Fibroblast of skin of right biceps (primary cell): Measurements from ENCODE around the gene DDX20.
A peak's percentile ranks its signal among the peaks of the same experiment; 100 is the strongest.

Source experiments
- DNase-seq: peaks from one replicate; pipeline ENCODE4 v3.0.0-alpha.2; 2013

Gene DDX20

DNA sequence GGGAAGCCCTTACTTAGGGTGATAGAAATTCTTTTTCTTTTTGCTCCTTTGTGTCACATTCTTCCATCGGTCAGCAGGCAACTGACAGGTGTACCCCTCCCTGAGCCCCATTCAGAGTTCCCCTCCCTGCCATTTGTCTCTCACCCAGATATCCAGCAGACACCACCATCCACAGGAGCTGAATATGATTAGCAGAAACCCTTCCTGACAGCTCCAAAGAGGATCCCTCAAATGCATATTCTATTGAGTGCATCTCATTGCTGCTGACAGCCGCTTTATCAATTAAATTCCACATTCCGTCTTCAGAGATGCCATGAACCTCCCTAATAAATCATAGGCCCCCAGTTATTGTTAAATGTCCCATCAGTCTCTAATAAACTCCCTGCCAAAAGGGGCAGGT, 6.1 kb upstream of the DDX20 start:
- no peak for DNase-seq

DNA sequence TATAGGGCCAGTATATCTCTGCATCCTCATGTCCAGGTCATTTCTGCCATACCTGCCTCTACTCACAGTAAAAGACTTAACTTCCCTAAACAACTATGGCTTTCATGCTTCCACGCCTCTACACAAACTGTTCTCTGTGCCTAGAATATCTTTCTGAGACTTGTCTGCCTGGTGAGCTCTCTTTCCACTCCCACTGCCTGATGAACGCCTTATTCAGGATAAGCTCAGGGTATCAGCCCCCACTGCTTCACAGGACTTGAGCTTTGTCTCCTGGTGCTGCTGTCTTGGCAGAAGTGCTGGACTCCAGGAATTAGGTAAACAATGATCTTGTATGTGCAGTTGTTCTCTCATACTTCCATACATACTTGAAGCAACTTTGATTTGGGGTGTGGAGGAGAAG, 4.8 kb upstream of the DDX20 start:
- DNase-seq, result no peak

DNA sequence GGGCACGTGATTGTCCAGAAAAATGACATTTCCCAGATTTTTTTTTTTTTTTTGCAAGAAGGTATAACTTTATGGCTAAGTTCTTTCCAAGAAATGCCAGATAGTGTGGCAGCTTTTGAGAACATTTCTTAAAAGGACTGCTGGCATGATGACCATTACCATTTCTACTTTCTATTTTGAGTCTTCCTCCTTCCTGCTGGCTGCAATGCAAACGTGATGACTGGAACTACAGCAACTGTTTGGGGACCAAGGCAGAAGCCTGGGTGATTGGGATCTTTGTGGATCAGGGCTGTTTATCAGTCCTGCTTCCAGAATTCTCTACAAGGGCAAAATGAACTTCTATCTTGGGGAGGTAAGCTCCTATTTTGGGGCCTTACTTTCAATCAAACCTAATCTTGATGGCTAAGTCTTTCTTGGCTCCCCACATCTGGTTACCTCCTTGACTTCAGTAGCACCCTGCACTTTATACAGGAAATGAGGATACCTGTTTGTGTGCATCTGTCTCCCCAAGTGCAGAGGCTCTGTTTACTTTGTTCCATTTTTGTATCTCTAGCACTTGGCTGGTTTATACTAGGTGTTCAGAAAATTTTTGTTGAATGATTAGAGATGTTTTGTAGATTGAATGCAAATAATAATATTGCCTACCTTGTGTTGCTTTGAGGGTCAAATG, 3.7 kb upstream of the DDX20 start:
- no peak for DNase-seq

DNA sequence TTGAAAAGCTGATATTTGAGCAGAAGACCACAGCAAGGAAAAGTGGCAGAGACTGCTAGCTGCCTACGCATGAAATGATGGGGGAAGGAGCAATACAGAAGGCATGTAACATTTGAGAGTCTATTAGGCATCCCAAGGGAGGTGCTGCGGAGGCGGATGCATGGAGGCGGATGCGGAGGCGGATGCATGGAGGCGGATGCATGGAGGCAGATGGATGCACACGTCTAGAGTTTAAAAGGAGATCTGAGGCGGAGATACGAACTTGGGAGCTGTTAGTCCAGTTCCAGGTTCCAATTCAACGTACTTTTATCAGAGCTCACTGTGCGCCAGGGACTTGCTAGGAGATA, 744 bp upstream of the DDX20 start:
- DNase-seq, result peak; percentile 76

DNA sequence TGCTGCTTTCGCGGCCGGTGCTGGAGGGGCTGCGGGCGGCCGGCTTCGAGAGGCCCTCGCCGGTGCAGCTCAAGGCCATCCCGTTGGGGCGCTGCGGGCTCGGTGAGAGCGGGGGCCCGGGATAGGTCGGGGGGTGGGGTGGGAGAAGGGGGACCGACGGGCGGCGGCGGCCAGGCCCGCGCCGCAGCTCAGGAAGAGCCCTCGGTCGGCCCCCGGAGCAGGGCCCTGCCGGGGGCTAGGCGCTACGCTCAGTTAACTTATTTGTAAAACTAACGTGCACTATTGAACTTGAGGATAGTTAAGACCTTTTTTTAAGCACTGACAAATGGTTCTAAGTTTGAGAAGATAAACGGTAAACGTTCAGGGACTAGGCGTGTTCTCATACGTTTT, 418 bp downstream of the DDX20 start:
- DNase-seq, result no peak

DNA sequence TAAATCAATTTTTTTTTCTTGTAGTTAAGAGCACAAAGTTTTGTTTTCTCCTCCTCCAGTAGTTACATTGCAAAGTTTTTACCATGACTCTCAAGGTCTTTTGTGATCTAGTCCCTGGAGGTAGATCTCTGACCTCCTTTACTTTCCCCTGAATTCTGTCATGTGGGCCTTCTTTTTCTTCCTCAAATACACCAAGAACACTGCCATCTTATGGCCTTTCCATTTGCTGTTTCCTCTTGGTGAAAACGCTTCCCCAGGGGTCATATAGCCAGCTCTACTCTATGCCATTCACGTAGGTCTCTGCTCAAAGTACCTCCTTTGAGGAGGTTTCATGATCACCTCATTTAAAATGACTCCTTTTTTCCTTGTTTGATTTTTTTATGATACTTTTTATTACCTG, 2.7 kb downstream of the DDX20 start:
- DNase-seq, result no peak

DNA sequence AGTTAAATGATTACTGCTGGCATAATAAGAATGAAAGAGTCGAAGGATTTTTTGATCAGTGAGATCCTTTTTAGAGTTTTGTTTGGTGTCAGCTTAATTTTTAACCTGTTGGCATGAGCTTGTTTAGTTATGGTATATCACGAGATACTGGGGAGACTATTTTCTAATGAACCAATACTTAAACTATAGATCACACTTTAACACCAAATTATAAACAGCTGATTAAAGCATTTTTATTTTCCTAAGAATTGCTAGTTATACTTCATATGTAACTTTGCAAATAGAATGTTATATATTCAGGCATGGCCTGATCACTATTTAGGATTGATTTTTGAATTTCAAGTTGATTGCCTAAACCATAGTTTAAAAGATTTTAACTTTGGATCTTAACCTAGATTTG, 6.0 kb downstream of the DDX20 start:
- no peak for DNase-seq

DNA sequence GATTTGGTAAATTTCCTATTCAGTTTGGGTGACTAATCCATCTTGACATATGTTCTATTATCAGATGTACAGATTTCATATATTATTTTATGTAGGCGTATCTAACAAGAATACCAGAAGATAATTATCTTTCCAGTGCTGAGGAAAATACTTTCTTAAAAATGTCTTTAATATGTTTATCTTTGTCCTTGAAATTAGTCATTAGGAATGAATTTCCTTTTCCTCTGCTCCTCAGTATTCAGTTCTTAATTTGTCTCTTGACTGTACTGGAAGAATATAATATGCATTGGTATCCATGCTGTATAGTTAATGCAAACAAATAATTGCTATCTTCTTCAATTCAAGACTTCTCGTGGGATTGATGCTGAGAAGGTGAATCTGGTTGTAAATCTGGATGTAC, 6.6 kb downstream of the DDX20 start:
- DNase-seq, result no peak

DNA sequence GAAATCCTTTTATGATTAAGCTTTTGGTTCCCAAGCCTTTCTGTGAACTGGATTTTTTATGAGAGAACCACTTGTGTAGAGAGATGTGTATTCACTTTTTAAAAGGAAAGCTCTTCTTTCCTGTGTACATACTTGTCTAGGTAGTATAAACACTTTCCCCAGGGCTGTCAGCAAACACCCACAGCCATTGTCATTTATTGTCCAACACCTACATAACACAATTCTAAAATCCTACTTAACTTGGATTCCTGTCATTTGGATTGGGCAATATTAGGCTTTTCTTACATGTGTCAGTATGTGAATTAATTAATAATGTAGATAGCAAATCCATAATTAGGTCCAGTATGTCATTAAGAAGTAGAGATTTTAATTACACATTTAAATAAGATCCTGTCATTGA, 12.3 kb downstream of the DDX20 start:
- DNase-seq, result no peak

DNA sequence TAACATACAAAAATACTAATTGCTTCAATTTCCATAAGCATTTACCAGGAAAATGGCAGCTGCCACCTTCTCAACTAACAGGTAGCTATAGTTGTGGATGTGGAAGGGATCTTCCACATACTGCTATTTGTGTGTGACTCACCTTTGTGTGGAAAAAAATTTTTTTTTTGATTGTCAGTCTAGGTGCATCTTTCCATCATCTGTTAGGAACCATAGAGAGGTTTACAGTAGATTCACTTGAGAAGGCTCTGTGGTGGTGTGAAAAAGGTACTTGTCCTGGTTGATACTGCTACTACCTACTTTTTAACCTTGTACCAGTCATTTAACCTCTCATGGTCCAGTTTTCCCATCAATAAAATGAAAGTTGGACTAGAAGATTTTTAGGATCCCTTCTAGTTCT, 12.9 kb downstream of the DDX20 start:
- no peak for DNase-seq

DNA sequence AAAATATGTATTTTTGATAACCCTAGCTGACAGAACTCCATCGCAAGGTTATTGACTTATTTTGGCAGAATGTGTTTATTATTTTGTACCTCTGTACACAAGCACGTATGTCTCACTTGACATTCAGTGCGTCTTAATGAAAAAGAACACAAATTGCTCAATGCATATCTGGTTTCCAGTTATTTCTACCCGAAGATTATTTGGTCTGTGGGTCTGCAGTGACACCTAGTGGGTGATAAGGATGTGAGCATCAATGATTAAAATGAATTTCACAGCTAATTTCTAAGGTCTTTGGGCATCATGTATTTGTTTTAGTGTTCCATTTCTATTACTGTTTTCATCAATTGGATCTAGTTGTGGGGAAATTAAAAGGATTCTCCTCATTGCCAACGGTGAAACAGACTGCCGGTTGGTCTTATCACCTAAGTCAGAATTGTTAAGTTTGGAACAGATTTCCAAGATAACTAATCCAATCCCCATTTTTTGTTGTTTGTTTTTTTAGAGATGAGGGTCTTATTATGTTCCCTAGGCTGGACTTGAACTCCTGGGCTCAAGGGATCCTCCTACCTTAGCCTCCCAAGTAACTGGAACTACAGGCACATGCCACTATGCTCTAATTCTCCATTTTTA, 13.9 kb downstream of the DDX20 start:
- DNase-seq, result peak; percentile 71

DNA sequence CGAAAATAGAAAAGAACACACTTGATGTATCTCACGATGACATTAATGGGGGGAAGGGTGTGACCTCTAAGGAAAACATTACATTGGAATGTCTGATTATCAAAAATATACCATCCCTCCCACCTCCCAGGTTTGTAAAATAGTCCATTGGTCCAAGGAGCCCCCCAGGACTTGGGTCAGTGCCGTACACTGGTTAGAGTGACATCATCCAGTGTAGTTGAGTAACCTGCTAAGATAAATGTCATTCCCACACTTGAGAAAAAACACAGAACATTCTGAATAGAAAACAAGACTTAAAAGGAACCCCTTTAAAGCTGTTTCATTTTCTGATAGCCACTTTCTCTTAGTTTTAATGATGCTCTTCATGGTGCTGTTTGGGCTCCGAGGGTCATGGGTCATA, 15.2 kb downstream of the DDX20 start:
- DNase-seq, result no peak

DNA sequence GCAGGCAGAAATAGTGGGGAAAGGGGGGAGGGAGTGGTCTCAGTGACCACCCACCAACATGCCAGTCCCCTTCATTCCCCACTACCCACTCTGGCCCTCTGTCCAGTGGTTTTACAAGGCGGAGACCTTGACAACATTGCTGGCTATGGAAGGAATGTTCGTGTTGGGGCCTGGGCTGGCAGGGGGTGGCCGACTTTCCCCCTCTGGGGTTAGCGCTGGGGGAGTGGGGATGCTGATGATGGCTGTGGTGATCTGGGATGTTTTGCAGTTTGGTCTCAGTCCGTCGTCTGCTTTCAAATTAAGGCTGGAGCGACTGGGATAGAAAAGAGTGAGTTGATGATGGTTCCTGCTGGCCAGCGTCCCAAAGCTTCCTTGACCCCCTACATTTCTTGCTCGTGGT, 20.3 kb downstream of the DDX20 start:
- peak; percentile 53 for DNase-seq

DNA sequence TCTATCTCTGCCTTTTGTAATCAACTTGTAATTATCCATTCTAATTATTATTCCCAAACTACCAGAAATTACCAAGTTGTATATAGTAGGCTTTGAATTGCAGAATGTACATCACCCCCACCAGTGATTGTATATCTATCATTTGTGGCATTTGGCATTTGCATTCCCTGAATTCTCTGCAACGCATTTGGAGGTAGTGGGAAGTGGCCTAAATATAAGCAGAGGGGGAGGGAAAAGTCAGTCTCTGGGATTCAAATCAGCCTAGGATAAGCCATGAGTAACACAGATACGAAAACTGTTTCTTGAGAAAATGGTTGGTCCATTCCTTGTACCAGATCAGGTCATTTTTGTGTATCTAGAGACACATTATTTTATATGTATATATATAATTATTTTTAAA, 20.7 kb downstream of the DDX20 start:
- DNase-seq, result peak; percentile 87

DNA sequence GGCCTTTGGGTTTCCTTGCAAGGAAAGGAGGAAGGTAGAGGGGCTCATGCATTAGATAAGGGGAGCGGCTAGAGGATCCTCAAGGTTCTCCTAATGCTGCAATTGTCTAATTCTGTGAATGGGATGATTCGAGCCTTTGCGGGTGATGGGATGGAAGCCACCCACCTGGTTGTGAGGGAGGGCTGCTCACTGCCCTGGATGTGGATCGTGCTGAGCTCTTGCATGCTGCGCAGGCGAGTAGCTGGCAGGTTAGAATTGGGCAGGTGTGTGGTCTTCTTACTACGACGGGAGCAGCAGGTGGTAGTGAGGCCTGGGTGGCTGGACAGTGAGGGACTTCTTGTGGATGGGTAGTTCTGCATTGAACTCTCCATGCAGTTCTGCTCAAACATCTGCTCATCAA, 21.2 kb downstream of the DDX20 start:
- DNase-seq, result no peak

DNA sequence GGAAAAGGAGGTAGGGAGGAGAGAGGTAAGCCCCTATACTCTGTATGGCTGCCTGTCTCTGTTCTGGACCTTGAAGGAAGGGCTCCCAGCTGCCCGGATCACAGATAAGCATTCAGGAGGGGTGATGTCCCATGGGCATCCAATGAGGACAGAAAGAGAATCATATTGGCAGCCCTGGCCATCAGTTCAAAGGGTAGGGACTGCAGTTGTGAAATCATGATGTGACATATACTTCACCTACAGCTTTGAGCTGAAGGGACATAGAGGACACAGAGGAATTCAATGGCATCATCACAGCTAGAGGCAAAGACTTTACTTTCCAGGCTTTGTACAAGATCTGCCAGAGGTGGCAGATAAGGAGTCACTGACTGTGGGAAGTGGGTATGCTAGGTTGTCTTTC, 21.6 kb downstream of the DDX20 start:
- no peak for DNase-seq

DNA sequence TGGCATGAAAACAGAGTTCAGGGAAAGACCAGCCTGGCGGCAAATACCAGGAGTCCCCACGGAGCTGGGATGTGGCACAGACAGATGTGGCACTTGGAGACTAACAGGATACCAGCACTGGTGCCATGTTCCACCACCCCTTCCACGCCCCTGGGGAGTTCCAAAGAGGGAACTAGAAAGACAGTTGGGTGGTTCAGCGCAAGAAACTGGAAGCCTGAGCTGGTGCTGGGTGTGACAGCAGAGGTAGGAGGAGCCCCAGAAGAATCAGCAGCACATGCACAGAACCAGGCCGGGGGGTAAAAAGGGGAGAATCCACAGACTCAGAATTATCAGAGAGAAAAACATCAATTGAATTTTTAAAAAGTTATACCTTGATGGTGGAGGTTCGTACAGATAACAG, 22.4 kb downstream of the DDX20 start:
- no peak for DNase-seq

DNA sequence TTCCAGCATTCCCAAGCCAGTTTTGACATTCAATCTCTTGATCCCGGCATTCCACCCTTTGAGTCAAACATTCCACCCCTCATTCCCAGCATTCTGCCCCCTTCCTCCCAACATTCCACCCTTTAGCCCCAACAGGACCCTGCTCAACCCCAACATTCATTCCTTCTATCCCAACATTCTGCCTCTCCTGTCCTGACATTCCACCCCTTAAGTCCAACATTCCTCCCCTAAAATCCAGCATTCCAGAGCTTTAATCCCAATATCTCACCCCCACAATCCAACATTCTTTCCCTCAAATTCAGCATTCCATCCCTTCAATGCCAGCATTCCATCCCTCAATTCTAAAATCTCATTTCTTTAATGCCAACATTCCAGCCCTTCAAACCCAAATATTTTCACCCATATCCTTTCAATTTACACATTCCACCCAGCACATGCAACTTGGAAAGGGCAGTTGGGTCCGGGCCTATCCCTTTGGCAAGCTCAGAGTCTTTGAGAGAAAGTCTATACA, 22.9 kb downstream of the DDX20 start:
- DNase-seq, result peak; percentile 92

DNA sequence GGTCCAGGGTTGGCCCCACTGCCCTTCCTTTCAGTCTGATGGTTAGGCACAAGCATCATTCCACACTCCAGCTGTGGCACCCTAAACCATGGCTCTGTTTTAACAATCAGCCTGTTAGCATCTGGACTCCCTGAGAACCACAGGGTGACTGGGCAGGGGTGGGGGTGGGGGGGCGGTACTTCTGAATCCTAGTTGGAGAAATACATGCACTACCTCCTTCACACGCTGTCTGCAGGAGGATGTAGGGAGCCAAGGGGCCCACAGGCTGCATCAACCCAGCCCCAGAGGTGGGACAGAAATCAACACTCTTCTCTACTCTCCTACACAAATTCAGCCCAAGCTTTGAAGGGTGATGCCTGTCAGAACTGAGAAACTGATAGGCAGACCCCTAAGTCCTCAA, 23.8 kb downstream of the DDX20 start:
- no peak for DNase-seq

DNA sequence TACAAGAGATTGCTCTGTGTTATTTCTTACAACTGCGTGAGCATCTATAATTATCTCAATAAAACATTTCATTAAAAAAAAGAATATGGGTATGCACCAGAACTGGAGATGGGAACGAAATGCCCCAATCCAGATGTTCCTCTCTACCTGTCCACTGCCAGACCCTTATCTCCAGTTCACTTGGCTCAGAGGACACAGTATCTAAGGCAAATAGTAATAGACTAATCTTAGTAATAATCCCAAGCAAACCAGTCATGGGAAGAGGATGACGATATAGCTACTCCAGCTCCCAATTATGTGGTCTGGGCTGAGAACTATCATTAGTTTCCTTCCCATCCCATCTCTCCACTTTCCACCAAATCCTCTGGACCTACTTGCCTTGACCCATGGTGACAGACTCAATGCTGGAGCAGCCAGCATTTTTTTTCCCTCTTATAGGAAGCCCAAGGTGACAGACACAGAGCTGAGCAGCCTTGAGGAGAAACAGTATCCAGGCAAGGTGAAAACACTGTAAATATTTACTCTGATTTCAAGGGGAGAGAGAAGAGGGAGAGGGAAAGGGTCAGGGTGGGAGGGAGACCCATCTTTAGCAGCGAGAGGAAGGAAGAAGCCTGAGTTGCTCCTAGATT, 28.7 kb downstream of the DDX20 start:
- no peak for DNase-seq

DNA sequence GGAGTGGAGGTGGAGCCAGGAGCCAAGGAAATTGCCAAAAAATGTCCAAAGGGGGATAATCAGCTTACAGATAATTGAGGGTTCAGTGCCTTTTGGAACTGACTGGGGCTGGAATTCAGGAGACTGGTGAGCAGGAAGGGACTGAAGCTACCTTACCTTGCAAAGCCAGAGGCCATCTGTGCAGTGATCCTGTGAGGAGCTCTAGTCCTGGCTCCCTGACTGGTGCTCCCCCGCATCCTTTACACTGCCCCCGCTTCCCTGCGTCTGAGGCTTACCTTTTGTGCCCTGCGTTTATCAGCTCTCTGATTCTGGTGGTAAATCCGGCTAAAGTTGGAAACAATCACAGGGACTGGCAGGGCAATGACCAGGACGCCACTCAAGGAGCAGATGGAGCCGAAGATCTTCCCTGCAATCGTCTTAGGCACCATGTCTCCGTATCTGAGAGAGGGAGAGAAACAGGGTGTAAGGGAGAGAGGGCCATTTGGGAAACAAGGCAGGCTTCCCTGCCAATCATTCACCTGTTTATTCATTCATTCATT, 31.0 kb downstream of the DDX20 start:
- DNase-seq, result no peak

DNA sequence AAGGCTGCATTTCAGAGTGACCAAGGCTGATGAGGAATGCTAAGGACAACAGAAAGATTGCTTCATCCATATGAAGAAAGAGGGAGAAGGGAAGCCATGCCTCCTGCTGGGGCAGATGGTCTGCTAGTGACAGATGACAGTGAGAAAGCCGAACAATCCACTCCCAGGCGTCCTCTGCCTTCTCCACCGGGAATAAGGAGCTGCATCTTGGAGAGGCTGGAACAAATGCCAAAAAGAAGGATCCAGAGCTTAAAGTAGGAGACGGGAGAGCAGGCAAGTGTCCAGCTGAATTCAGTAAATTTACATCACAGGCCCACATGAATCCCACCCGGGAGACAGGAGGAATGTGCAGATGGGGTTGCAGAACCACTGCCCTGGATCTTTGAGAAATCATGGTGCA, 33.4 kb downstream of the DDX20 start:
- peak; percentile 23 for DNase-seq

DNA sequence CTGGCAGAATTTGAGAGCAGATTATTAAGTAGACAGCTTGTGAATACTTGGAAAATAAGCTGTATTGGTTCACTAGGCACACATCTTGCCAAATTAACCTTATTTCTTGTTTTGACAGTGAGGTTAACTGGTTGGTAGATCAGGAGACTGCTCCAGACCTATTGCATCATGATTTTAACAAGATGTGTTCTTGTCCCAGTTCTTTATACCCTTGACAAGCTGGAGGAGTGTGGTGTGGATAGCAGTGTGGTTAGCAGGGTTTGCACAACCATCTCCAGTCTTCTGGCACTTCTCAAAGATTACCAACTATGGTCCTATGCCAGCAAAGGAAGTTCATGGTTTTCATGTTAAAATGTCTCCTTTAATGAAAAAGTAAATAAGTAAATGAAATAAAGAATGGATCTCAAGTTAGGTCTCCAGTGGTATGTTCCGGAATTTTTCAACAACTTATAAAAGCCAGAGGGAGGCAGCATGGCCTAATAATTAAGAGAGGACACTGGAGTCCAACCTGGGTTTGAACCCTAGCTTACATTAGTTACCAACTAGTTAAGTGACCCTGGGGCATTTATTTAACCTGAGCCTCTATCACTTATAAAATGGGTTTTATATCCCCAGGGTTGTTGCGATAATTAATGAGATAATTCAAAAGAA, 34.1 kb downstream of the DDX20 start:
- peak; percentile 45 for DNase-seq

DNA sequence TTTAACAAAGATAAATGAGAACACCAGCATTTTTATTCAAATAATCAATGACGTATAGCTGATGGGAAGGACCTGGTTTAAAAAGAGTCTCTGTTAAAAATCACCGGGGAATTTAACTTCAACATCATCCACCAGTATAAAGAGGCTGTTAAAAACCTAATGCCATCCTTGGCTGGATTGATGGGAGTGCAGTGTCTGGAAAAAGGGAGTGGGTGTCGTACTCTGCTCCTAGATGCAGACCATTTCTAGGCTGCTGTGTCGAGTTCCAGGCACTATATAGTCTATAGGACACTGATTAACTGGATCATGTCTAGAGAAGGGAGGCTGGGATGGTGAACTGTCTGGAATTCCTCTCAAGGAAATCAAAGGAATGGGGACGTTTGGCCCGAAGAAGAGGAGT, 36.1 kb downstream of the DDX20 start:
- no peak for DNase-seq
